Type B pancreatic cell (in vitro differentiated cells): Measurements from ENCODE around the gene ADGRF3. TPM values are rescaled to one million over a fixed set of nuclear protein-coding genes. Genes with fewer than 3 reads are reported as not detected.

Source experiments
- DNase-seq: peaks from one replicate; pipeline ENCODE4 v3.0.0; 2021; ENCODE audit warnings: mixed read lengths; ENCODE audit not compliant: unreplicated experiment; ENCODE audit errors: extremely low spot score
- H3K27ac Mint-ChIP-seq: 2 replicates; pipeline ENCODE4 v1.8.0; 2021; ENCODE audit warnings: mild to moderate bottlenecking, mixed read lengths
- H3K27me3 Mint-ChIP-seq: 2 replicates; pipeline ENCODE4 v1.8.0; 2021; ENCODE audit warnings: mixed read lengths
- H3K36me3 Mint-ChIP-seq: 2 replicates; pipeline ENCODE4 v1.8.0; 2021; ENCODE audit warnings: mixed read lengths
- H3K4me1 Mint-ChIP-seq: one replicate; pipeline ENCODE4 v1.8.0; 2021; ENCODE audit warnings: mixed read lengths; ENCODE audit not compliant: unreplicated experiment
- H3K4me3 Mint-ChIP-seq: 2 replicates; pipeline ENCODE4 v1.8.0; 2021; ENCODE audit warnings: mild to moderate bottlenecking, mixed read lengths
- H3K9me3 Mint-ChIP-seq: 2 replicates; pipeline ENCODE4 v1.8.0; 2021; ENCODE audit warnings: mixed read lengths
- CTCF ChIP-seq: fragments of 200-600 bp; sonication (generic); conservative IDR thresholded peaks from 2 replicates; pipeline ENCODE4 v1.5.0; 2021; ENCODE audit warnings: antibody characterized with exemption, mild to moderate bottlenecking
- total RNA-seq: library from RNA; stranded (reverse); gene quantifications from 2 replicates; pipeline ENCODE4 v1.2.1, GENCODE V29; 2021; ENCODE audit warnings: low replicate concordance

ADGRF3 gene
- total RNA-seq, 1 donor from 2014 or later = 1.2 TPM

DNA sequence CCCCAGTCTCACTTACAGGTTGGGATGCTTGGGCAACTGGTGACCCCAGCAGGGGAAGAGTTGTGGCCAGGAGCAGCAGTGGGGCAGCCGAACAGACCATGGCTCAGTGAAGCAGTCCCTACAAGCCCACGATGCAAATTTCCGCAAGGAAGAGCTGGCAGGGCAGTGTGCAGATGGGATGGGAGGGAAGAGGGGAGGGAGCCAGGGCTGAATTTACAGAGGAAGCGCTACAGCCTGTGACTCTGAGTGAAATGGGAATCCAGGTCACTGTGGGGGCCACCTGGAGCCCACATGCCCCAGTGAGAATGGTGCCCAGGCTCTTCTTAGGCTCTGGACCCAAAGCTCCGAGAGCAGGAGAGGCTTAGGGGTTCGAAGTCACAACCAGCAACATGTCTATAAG, 27.6 kb downstream of the ADGRF3 start:
- no peaks in the 10 kb centered on the region for H3K36me3 Mint-ChIP-seq
- no peaks in the 10 kb centered on the region for H3K9me3 Mint-ChIP-seq
- TF ChIP-seq CTCF = no peak
- peaks cover 3% of the 10 kb centered on the region for H3K27me3 Mint-ChIP-seq
- H3K4me1 Mint-ChIP-seq = peaks cover 3% of the 10 kb centered on the region
- no peak overlapping the region for H3K4me3 Mint-ChIP-seq
- no peak for DNase-seq
- no peak overlapping the region for H3K27ac Mint-ChIP-seq

- TF ChIP-seq CTCF = no peak
- Mint-ChIP-seq H3K9me3 (no peaks in the 10 kb centered on the region), H3K4me1 (peaks cover 3% of the 10 kb centered on the region), H3K4me3 (no peak overlapping the region), H3K27me3 (peaks cover 3% of the 10 kb centered on the region), H3K27ac (no peak overlapping the region), H3K36me3 (no peaks in the 10 kb centered on the region)
- no peak for DNase-seq
Observed at GRCh38 chr2:26317377-26318105, 29.0 kb downstream of the ADGRF3 start.

DNA sequence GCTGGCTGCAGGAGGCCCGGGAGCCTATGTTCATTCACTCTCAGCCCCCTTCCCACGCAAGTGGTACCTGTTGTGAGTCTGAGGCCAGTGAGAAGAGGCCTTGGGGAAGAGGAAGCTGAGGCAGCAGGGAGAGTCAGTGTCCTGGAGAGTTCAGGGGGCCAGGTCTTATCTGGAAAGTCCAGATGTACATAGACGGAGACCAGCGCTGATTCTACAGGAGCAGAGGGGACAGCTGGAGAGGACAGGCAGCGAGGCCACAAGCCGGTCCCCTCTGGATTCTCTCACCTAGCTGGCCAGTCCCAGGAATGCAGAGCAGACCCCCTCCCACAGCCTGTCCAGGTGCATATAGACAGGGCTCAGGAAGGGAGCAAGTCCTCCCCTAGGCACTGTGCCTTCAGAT, 29.7 kb downstream of the ADGRF3 start:
- Mint-ChIP-seq H3K4me1 (peaks cover 3% of the 10 kb centered on the region), H3K27ac (no peak overlapping the region), H3K36me3 (no peaks in the 10 kb centered on the region), H3K27me3 (peaks cover 3% of the 10 kb centered on the region), H3K4me3 (no peak overlapping the region), H3K9me3 (no peaks in the 10 kb centered on the region)
- DNase-seq = no peak
- no peak for TF ChIP-seq CTCF

- peaks cover 3% of the 10 kb centered on the region for H3K4me1 Mint-ChIP-seq
- H3K27ac Mint-ChIP-seq = no peak overlapping the region
- H3K36me3 Mint-ChIP-seq = no peaks in the 10 kb centered on the region
- no peaks in the 10 kb centered on the region for H3K9me3 Mint-ChIP-seq
- TF ChIP-seq CTCF = no peak
- peaks cover 3% of the 10 kb centered on the region for H3K27me3 Mint-ChIP-seq
- no peak overlapping the region for H3K4me3 Mint-ChIP-seq
- DNase-seq = no peak
Observed at GRCh38 chr2:26316041-26316440, 30.5 kb downstream of the ADGRF3 start.

DNA sequence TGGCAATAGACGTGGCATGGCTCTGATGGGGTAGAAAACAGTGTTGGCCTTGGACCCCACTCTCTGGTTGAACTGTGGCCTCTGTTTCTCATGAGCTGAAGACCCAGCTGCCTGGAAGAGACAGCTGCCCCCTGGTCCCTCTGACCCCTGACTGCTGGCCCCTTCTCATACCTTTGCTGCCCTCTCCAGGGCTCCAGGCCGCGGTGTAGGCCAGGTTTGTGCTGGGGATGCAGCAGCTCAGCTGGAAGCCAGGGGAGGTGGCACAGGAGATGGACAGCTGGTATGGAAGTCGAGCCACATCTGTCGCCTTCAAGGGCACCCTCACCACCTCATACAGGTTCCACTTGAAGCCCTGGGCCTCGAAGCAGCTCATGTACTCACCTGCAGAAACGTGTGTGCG, 32.3 kb downstream of the ADGRF3 start:
- DNase-seq = no peak
- Mint-ChIP-seq H3K36me3 (no peaks in the 10 kb centered on the region), H3K9me3 (no peaks in the 10 kb centered on the region), H3K27ac (no peak overlapping the region), H3K27me3 (peaks cover 3% of the 10 kb centered on the region), H3K4me3 (no peak overlapping the region), H3K4me1 (peaks cover 3% of the 10 kb centered on the region)
- TF ChIP-seq CTCF = no peak
